Spinal cord (tissue), 10 donors: ENCODE data around the gene TMEM229A. TPM values are rescaled to one million over a fixed set of nuclear protein-coding genes. Genes with fewer than 3 reads are reported as not detected.
"Not testable (repeated sequence)": the region's sequence is repeated elsewhere in the genome, so short reads cannot be mapped to it uniquely, and the experiment has no call there.

Experiments
- DNase-seq, 6 donors: peaks; one replicate each; pipeline versions ENCODE4 v3.0.0 to v3.0.0-alpha.2; 2013 to 2015; ENCODE audit warnings: low spot score in 6 of 6, low read depth in 4 of 6
- H3K27ac ChIP-seq: one replicate; pipeline ENCODE4 v1.5.1; 2013; ENCODE audit warnings: low read depth, low read length, control low read depth
- H3K27me3 ChIP-seq: one replicate; pipeline ENCODE4 v1.6.1; 2013; ENCODE audit warnings: low read length; ENCODE audit not compliant: control insufficient read depth, insufficient read depth
- H3K36me3 ChIP-seq: one replicate; pipeline ENCODE4 v1.6.1; 2013; ENCODE audit warnings: low read length; ENCODE audit not compliant: control insufficient read depth, insufficient read depth
- H3K4me1 ChIP-seq: one replicate; pipeline ENCODE4 v1.6.1; 2013; ENCODE audit warnings: low read length; ENCODE audit not compliant: control insufficient read depth, insufficient read depth
- H3K4me3 ChIP-seq: one replicate; pipeline ENCODE4 v1.5.1; 2013; ENCODE audit warnings: low read depth, low read length, control low read depth
- H3K9me3 ChIP-seq: one replicate; pipeline ENCODE4 v1.6.1; 2013; ENCODE audit warnings: low read length; ENCODE audit not compliant: control insufficient read depth, insufficient read depth
- WGBS: methylation state at CpG from one replicate; pipeline ENCODE4 v1.1.5; 2013; ENCODE audit warnings: missing lambda C conversion rate; ENCODE audit not compliant: insufficient coverage; 5-methylcytosine and 5-hydroxymethylcytosine counted together
- polyA plus RNA-seq, 2 donors: library from polyadenylated mRNA; unstranded; fragments of 120-200 nt; gene quantifications; one replicate each; pipeline ENCODE4 v1.2.1, GENCODE V29; 2013; ENCODE audit not compliant: insufficient read length in 2 of 2
- total RNA-seq, 2 donors: library from RNA; depleted of rRNA in 1 of 2; stranded (reverse); fragments of 120-200 nt in 1 of 2; fragments of >200 nt in 1 of 2; gene quantifications; one replicate each; pipeline versions ENCODE4 v1.2.3 to v1.2.4, GENCODE V29; 2013 to 2014
- donor health status: healthy.

The TMEM229A gene
- total and polyA plus RNA-seq, 4 donors = 0.55 to 5.5 (median 2.9) TPM

GRCh38 chr7:124060528-124060927, 27.7 kb upstream of the TMEM229A start:
- Histone ChIP-seq H3K4me1 (no peaks in the 10 kb centered on the region), H3K27me3 (no peaks in the 10 kb centered on the region), H3K4me3 (no peak overlapping the region), H3K27ac (no peak overlapping the region), H3K36me3 (no peaks in the 10 kb centered on the region), H3K9me3 (no peaks in the 10 kb centered on the region)
- 0% methylated on average over 1 of the region's 2 CpGs for WGBS
- DNase-seq = no peak

GRCh38 chr7:124059375-124059774, 26.5 kb upstream of the TMEM229A start:
- no peaks in the 10 kb centered on the region for H3K27me3 ChIP-seq
- H3K27ac ChIP-seq = no peak overlapping the region
- H3K36me3 ChIP-seq = no peaks in the 10 kb centered on the region
- no peaks in the 10 kb centered on the region for H3K9me3 ChIP-seq
- H3K4me3 ChIP-seq = no peak overlapping the region
- no peaks in the 10 kb centered on the region for H3K4me1 ChIP-seq
- no peak for DNase-seq
- no CpG with 5 or more reads among the region's 4 CpGs for WGBS

- H3K27ac ChIP-seq = no peak overlapping the region
- no peaks in the 10 kb centered on the region for H3K36me3 ChIP-seq
- no peaks in the 10 kb centered on the region for H3K9me3 ChIP-seq
- WGBS = no CpG with 5 or more reads among the region's 2 CpGs
- no peaks in the 10 kb centered on the region for H3K4me1 ChIP-seq
- H3K4me3 ChIP-seq = no peak overlapping the region
- DNase-seq = peak in 1 of 6 donors; percentile 18
- H3K27me3 ChIP-seq = no peaks in the 10 kb centered on the region
These were observed 25.6 kb upstream of the TMEM229A start for GRCh38 chr7:124058515-124058914.

- Histone ChIP-seq H3K4me1 (no peaks in the 10 kb centered on the region), H3K9me3 (no peaks in the 10 kb centered on the region), H3K4me3 (no peak overlapping the region), H3K27ac (no peak overlapping the region), H3K36me3 (no peaks in the 10 kb centered on the region), H3K27me3 (no peaks in the 10 kb centered on the region)
- DNase-seq = no peak
- 88% methylated on average over 1 of the region's 5 CpGs for WGBS
These were observed 25.0 kb upstream of the TMEM229A start for GRCh38 chr7:124057872-124058271.

- WGBS = no CpG with 5 or more reads among the region's 1 CpG
- Histone ChIP-seq H3K27me3 (no peaks in the 10 kb centered on the region), H3K27ac (no peak overlapping the region), H3K4me1 (no peaks in the 10 kb centered on the region), H3K9me3 (no peaks in the 10 kb centered on the region), H3K4me3 (no peak overlapping the region), H3K36me3 (no peaks in the 10 kb centered on the region)
- no peak for DNase-seq
These were observed 23.4 kb upstream of the TMEM229A start for GRCh38 chr7:124056234-124056633.

GRCh38 chr7:124051681-124052377, 19.0 kb upstream of the TMEM229A start:
- Histone ChIP-seq H3K4me1 (peaks cover 4% of the 10 kb centered on the region), H3K36me3 (no peaks in the 10 kb centered on the region), H3K27ac (no peak overlapping the region), H3K4me3 (no peak overlapping the region), H3K27me3 (no peaks in the 10 kb centered on the region), H3K9me3 (no peaks in the 10 kb centered on the region)
- DNase-seq = no peak
- no CpG with 5 or more reads among the region's 1 CpG for WGBS

GRCh38 chr7:124042826-124043225, 10.0 kb upstream of the TMEM229A start:
- Histone ChIP-seq H3K9me3 (no peaks in the 10 kb centered on the region), H3K27ac (no peak overlapping the region), H3K36me3 (no peaks in the 10 kb centered on the region), H3K4me3 (no peak overlapping the region), H3K27me3 (no peaks in the 10 kb centered on the region), H3K4me1 (no peaks in the 10 kb centered on the region)
- DNase-seq = no peak
- WGBS = 100% methylated on average over 1 of the region's 2 CpGs

GRCh38 chr7:124041439-124041838, 8.6 kb upstream of the TMEM229A start:
- no peaks in the 10 kb centered on the region for H3K36me3 ChIP-seq
- H3K27me3 ChIP-seq = no peaks in the 10 kb centered on the region
- no peaks in the 10 kb centered on the region for H3K4me1 ChIP-seq
- no peak for DNase-seq
- no peaks in the 10 kb centered on the region for H3K9me3 ChIP-seq
- WGBS = no CpG with 5 or more reads among the region's 2 CpGs
- no peak overlapping the region for H3K27ac ChIP-seq
- H3K4me3 ChIP-seq = no peak overlapping the region

GRCh38 chr7:124037902-124038301, 5.0 kb upstream of the TMEM229A start:
- DNase-seq, H3K36me3 ChIP-seq, H3K27ac ChIP-seq, H3K27me3 ChIP-seq, H3K4me1 ChIP-seq, H3K9me3 ChIP-seq, H3K4me3 ChIP-seq: not testable (repeated sequence)
- 95% methylated on average over 3 of the region's 5 CpGs for WGBS

GRCh38 chr7:124035706-124036105, 2.8 kb upstream of the TMEM229A start:
- H3K9me3 ChIP-seq = no peaks in the 10 kb centered on the region
- H3K4me3 ChIP-seq = no peak overlapping the region
- H3K36me3 ChIP-seq = no peaks in the 10 kb centered on the region
- no peak overlapping the region for H3K27ac ChIP-seq
- peaks cover 12% of the 10 kb centered on the region for H3K4me1 ChIP-seq
- DNase-seq = no peak
- H3K27me3 ChIP-seq = peaks cover 8% of the 10 kb centered on the region
- no CpG with 5 or more reads among the region's 3 CpGs for WGBS
